Right lung (tissue), 5 donors: ENCODE measurements around the gene LCN6. TPM values are rescaled to one million over a fixed set of nuclear protein-coding genes. Genes with fewer than 3 reads are reported as not detected.
"Not testable (repeated sequence)": the region's sequence is repeated elsewhere in the genome, so short reads cannot be mapped to it uniquely, and the experiment has no call there.

Source experiments
- DNase-seq, 2 donors: peaks; one replicate each; pipeline ENCODE4 v3.0.0-alpha.2; 2013
- polyA plus RNA-seq, 5 donors: library from polyadenylated mRNA; unstranded; fragments of 120-200 nt; gene quantifications; one replicate each; pipeline versions ENCODE4 v1.2.1 to v1.2.3, GENCODE V29; 2013; ENCODE audit warnings: inconsistent platforms in 1 of 5, low replicate concordance in 1 of 5; ENCODE audit not compliant: insufficient read length in 5 of 5, insufficient read depth in 1 of 5

The LCN6 gene
- polyA plus RNA-seq, 5 donors = not detected

GRCh38 chr9:136711219-136711648 is 37.1 kb downstream of the LCN6 start:
- DNase-seq = not testable (repeated sequence)

DNA sequence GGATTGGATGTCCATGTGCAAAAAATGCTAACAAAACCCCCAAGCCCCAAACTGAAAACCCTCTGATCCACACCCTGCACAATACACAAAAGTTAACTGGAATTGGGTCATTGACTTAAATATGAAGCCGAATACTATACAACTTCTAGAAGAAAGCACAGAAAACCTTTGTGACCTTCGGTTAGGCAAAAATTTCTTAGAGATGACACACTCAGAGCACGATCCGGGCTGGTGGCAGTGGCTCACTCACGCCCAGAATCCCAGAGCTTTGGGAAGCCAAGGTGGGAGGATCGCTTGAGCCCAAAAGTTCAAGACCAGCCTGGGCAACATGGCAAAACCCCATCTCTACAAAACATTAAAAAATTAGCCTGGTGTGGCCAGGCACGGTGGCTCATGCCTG is 37.8 kb downstream of the LCN6 start:
- DNase-seq = no peak

- no peak for DNase-seq
Observed at GRCh38 chr9:136709454-136710109, 38.7 kb downstream of the LCN6 start.

- DNase-seq = no peak
Observed at GRCh38 chr9:136707849-136708517, 40.3 kb downstream of the LCN6 start.

DNA sequence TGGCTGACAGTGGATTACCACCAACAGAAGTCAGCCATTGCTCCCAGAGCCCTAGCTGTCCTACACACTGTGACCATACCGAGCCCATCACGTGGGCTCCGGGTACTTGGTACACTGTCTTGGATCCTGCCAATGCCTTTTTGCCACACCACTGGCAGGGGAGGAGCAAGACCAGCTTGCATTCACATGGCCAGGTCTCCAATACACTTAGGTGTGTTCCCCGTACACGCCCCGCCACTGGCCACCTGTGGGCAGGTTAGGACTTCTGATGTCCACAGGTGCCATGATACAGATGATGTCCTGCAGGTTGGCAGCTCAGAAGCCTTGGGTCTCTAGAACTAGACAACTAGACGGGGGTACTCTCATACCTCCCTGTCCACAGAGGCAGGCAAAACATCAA is 41.3 kb downstream of the LCN6 start:
- DNase-seq = no peak

- no peak for DNase-seq
Observed at GRCh38 chr9:136705564-136705963, 42.8 kb downstream of the LCN6 start.

GRCh38 chr9:136704741-136705140 is 43.6 kb downstream of the LCN6 start:
- not testable (repeated sequence) for DNase-seq

GRCh38 chr9:136703276-136703860 is 45.0 kb downstream of the LCN6 start:
- no peak for DNase-seq

GRCh38 chr9:136701668-136702053 is 46.7 kb downstream of the LCN6 start:
- DNase-seq = no peak

DNA sequence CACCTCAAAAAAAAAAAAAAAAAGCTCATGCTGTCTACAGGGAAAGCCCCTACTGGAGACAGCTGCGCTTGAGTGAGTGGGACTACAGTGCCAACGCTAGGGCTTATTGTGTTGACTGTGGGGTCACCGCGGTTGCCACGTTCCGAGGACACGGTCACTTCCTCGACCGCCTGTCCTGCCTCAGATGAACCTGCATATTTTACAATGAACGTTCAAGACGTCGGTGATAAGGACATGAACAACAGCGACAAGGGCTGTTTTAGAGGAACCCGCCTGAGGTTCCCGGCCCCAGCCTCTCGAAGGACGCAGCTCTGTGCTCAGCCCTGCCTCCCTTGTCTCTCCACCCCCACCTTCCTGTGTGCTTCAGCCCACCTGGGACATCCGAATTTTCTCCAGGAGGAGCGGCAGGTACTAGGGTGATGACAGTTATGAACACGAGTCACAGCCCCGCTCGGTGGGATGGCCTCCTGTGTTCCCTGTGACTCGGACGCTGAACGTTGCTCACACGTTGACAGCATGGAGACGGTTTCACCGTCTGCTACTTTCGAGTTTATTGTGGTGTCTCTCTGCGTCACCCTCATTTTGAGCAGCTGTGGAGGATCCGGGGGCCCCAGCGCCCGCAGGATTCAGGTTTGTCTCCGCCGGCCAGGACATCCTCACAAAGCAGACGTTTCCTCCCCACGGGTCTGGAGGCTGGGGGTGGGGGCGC is 47.2 kb downstream of the LCN6 start:
- no peak for DNase-seq

DNA sequence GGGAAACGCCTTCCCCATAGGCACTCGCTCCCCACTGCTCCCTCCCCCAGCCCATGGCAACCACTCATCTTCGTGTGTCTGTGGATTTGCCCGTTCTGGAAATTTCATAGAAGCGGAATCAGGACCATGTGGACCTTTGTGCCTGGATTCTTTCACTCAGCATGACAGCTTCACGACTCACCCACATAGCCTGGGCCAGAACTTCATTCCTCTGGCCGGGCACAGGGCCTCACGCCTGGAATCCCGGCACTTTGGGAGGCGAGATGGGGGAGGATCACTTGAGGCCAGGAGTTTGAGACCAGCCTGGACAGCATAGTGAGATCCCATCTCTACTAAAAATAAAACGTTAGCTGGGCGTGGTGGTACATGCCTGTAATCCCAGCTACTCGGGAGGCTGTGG is 48.0 kb downstream of the LCN6 start:
- no peak for DNase-seq

DNA sequence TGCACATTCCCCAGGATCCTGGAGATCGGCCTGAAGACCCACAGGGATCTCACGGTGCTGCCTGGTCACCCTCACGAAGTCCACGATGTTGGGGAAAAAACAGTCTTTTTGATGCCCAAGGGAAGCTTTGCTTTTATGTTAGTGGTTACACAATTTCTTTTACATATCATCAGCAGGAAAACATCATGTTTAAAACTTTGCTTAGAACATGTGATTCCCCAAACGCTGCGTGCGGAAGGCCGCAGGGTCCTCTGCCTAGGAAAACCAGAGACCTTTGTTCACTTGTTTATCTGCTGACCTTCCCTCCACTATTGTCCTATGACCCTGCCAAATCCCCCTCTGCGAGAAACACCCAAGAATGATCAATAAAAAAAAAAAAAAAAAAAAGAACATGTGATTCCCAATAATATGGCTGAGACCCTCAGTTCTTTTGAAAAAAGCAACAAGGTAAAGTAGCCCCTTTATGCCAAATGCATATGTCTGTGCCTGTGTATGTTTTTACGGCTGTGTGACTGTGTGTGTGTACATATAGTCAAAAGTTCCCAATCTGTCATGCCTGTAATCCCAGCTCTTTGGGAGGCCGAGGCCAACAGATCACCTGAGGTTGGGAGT is 49.6 kb downstream of the LCN6 start:
- DNase-seq = no peak

GRCh38 chr9:136697821-136698526 is 50.4 kb downstream of the LCN6 start:
- DNase-seq = no peak

DNA sequence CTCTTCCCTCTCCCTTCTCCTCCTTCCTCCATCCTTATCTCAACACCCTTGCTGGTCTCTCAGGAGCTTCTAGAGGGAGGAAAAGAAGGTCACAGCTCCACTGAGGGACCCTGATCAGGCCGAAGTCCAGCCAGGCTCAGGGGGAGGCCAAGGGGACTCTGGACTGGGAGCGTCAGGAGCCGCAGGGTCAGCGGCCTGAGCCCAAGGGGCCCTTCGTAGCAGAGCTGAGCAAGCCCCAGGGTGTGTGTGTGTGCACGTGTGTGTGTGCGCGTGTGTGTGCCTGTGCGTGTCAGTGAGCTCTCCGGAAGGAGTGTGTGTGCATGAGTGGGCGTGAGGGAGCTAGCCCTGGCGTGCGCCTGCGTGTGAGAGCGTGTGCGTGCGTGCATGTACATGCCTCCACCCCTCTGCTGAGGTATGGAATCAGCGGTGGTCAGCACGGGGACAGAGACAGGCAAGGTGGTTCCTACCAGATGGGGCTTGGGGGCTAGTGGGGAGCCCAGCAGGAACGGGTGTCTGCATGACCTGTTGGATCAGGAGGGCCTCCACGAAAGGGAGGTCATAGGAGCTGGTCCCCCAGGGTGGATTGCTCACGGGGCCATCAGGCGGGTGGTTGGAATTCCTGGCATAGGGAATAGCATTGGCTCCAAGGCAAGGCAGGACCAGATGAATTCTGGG is 51.0 kb downstream of the LCN6 start:
- DNase-seq = no peak

- no peak for DNase-seq
Observed at GRCh38 chr9:136696502-136696901, 51.8 kb downstream of the LCN6 start.

- no peak for DNase-seq
Observed at GRCh38 chr9:136695955-136696354, 52.4 kb downstream of the LCN6 start.

DNA sequence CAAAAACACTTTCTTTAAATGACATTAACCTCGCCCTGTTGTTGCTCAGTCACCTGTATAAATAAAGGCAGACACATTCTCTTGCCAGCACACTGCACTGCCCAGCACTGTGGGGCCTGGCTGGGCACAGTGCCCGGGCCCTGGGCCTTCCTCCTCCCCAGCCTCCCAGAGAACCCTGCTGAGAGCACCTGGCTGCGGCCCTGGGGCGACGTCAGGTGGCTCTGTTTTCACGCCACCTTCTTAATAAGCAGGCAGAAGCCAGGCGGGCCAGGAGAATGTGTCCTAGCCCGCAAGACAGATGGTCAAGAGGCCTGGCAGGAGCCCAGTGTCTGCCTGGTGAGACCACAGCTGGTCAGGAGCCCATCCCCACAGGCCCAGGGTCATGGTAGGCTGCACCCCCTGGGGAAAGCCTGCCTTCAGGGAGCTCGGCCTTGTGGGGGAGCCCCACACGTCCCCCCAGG is 52.9 kb downstream of the LCN6 start:
- DNase-seq = no peak

GRCh38 chr9:136694872-136695247 is 53.5 kb downstream of the LCN6 start:
- no peak for DNase-seq

DNA sequence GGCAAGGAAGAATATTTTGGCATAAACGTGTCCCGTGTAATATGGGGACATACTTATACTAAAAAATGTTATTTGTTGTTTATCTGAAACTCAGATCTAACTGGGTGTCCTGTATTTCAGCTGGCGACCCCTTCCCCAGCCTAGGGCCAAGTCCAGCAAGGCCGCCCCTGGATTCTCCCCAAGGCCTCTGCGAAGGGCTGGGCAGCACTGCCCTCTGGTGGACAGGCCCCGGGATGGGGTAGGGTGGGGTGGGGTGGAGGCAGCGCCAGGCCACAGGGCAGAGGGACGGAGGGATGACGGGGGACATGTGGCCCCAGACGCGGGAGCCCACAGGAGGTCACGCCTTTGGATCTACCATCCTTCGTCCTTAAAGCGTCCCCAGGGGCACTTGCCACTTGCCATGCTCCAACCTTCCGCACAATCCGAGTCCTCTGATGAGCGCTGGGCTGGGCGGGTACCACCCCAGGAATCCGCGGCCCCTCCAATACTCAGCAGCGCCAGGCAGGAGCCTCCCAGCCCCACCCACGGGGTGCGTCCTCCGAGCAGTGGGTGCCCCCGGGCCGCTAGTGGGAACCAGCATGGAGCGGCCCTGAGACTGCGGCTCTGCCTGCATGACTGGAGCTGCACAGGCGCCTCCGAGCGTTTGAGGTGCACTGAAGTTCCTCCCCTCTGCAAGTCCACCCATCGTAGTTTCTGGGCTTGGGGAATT is 54.0 kb downstream of the LCN6 start:
- DNase-seq = no peak
